GM19099 (cell line): ENCODE data around the gene CCM2.

Experiments
- POLR2A ChIP-seq: IDR thresholded peaks from 3 replicates; pipeline ENCODE4 v1.6.1; 2011; ENCODE audit warnings: low read depth; ENCODE audit not compliant: insufficient read length; ENCODE audit errors: extremely low read depth

CCM2 gene

GRCh38 chr7:45082831-45083331, 82.9 kb downstream of the CCM2 start:
- TF ChIP-seq POLR2A: no peak

DNA sequence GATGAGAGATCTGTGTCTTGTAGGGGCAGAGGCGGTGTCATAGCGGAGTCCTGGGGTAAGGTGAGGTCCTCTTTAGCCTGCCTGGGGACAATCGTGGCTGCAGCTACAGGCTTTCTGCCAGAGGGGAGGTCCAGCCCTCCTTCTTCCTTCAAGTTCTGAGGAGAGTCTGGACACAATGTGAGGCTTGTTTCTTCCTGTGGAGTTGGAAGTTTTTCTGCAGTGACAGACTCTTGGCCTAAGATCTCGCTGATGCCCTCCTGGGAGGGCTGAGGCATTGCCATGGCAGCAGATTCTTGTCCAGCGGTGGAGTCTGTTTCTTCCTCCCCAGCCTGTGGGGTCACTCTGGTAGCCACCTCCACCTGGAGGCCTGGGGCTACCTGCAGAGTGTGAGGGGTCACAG, 84.3 kb downstream of the CCM2 start:
- no peak for TF ChIP-seq POLR2A

- no peak for TF ChIP-seq POLR2A
Observed at GRCh38 chr7:45084901-45085618, 85.1 kb downstream of the CCM2 start.

GRCh38 chr7:45085619-45086200, 85.7 kb downstream of the CCM2 start:
- no peak for TF ChIP-seq POLR2A

DNA sequence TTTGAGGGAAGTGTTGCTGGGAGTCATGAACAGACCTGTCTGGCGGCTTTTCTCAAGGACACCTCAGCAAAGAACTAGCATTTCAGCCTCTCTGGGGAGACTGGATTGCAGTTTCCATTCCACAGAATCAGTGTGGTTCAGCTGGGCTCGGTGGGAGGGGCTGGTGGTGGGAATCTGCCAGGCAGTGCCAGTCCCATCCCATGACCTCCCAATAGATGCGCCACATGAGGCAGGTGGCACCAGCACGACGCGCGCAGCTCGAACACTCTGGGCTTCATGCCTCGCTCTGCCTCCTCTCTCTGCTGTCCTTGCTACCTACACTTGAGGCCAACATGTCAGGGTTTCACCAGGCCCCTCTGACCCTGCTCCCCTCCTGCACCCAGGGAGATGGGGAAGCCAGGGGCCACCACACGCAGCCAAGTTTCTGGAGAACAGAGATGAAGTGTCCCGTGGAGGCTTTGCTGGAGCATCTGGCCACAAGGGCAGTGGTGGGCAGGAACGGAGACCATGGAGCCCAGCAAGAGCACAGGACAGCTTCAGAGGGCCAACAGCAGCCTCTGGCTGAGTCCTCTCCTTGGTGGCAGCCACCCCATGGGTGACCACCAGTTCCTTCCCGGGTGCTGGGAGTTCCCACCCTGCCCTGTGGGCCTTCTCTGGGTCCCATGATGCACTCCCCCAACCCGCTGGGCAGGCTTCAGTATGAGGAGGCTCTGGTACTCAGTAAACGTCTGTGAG, 86.5 kb downstream of the CCM2 start:
- no peak for TF ChIP-seq POLR2A

DNA sequence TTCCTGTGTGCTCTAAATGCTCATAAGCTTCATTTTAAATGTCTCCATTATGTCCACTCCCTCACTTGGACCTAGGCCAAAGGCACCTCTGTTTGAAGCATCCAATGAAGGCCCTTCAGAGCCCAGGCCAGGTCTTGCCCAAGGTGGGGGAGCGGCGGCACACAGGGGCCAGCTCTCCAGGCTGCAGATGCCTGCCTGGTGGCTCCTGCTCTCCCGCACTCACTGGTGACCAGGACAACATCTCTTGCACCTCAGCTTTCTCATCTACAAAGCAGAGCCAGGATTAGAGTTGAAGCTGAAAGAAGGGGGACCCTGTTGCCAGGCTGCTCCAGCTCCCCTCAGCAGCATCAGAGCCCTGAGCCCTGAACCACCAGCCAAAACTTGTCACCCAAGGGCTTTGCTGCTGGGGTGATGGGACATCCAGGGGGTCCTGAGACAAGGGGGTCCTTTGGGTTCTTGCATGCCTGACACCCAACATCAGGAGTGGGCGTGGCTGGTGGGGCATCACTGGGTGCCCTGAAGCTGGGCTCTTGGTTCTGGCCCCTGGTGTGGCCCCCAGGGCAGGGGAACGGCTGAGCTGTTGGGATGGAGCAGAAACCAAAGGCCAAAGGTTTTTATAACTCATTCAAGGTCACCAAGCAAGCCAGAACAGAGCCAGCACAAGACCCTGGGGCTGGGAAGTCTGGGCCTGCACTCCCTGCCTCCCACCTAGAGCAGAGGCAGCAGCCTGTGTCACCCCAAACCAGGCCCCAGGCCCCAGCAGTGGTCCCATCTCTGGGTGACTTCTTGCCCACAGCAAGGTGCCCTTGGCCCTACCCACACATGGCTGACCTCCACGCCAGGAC, 87.5 kb downstream of the CCM2 start:
- no peak for TF ChIP-seq POLR2A

GRCh38 chr7:45088146-45088701, 88.2 kb downstream of the CCM2 start:
- no peak for TF ChIP-seq POLR2A

GRCh38 chr7:45088821-45089340, 88.9 kb downstream of the CCM2 start, which contains the start of gene NACAD:
NACAD (minus strand) TSS chr7:45088969; CDS start chr7:45088894, 75 bp downstream.
- TF ChIP-seq POLR2A: no peak

GRCh38 chr7:45089341-45089891, 89.4 kb downstream of the CCM2 start:
- no peak for TF ChIP-seq POLR2A

- no peak for TF ChIP-seq POLR2A
Observed at GRCh38 chr7:45092100-45092930, 92.3 kb downstream of the CCM2 start.

GRCh38 chr7:45092931-45093235, 92.9 kb downstream of the CCM2 start:
- no peak for TF ChIP-seq POLR2A

- TF ChIP-seq POLR2A: no peak
Observed at GRCh38 chr7:45098983-45099839, 99.2 kb downstream of the CCM2 start.
